Measurements from ENCODE around the gene IGLL5. TPM values are rescaled to one million over a fixed set of nuclear protein-coding genes. Genes with fewer than 3 reads are reported as not detected.

Gene IGLL5
- total and polyA plus RNA-seq, 2 donors (not counting 1 experiment from before 2014, with no cell fraction given): not detected

- no peak for DNase-seq (ENCODE audit: low read depth in 2 of 2)
- no peaks in the 10 kb centered on the region for H3K36me3 ChIP-seq (ENCODE audit: control insufficient read depth, insufficient read depth, low read length)
- no peaks in the 10 kb centered on the region for H3K27me3 ChIP-seq (ENCODE audit: control insufficient read depth, insufficient read depth, low read length)
- no peaks in the 10 kb centered on the region for H3K4me1 ChIP-seq (ENCODE audit: control insufficient read depth, extremely low read depth, insufficient read depth, low read length)
- no peaks in the 10 kb centered on the region for H3K79me2 ChIP-seq (ENCODE audit: control insufficient read depth, insufficient read depth, low read length)
- no peaks in the 10 kb centered on the region for H3K9me3 ChIP-seq (ENCODE audit: control insufficient read depth, insufficient read depth, low read depth, low read length)
- H3K9ac ChIP-seq (ENCODE audit: insufficient read depth, low read length): no peak overlapping the region
- no peaks in the 10 kb centered on the region for H4K20me1 ChIP-seq (ENCODE audit: control insufficient read depth, extremely low read depth, insufficient read depth, low read length)
- H3K4me2 ChIP-seq (ENCODE audit: extremely low read depth, insufficient read depth, low read length): no peak overlapping the region
- no peak overlapping the region for H2AFZ ChIP-seq (ENCODE audit: low read length)
- H3K4me3 ChIP-seq (replicated peaks in 1 of 4; ENCODE audit: control extremely low read depth in 1 of 4, insufficient read depth in 1 of 4, low read depth in 3 of 4, low read length in 4 of 4): no peak overlapping the region
- H3K27ac ChIP-seq (ENCODE audit: insufficient read depth, low read length): no peak overlapping the region
- TF ChIP-seq EZH2 (IDR thresholded peaks at IDR 0.05; ENCODE audit: low read length, missing control alignments): no peak
- no peak for TF ChIP-seq CTCF (conservative IDR thresholded peaks at IDR 0.05 in 1 of 2, IDR thresholded peaks at IDR 0.05 in 1 of 2; ENCODE audit: low read depth in 1 of 2, low read length in 2 of 2)
These were observed 29.3 kb downstream of the IGLL5 start for GRCh38 chr22:22916952-22917290.

GRCh38 chr22:22917377-22917776 is 29.8 kb downstream of the IGLL5 start:
- Histone ChIP-seq H3K4me3 (replicated peaks in 1 of 4; ENCODE audit: control extremely low read depth in 1 of 4, insufficient read depth in 1 of 4, low read depth in 3 of 4, low read length in 4 of 4) (no peak overlapping the region), H2AFZ (ENCODE audit: low read length) (no peak overlapping the region), H3K9me3 (ENCODE audit: control insufficient read depth, insufficient read depth, low read depth, low read length) (no peaks in the 10 kb centered on the region), H4K20me1 (ENCODE audit: control insufficient read depth, extremely low read depth, insufficient read depth, low read length) (no peaks in the 10 kb centered on the region), H3K36me3 (ENCODE audit: control insufficient read depth, insufficient read depth, low read length) (no peaks in the 10 kb centered on the region), H3K27me3 (ENCODE audit: control insufficient read depth, insufficient read depth, low read length) (no peaks in the 10 kb centered on the region), H3K79me2 (ENCODE audit: control insufficient read depth, insufficient read depth, low read length) (no peaks in the 10 kb centered on the region), H3K4me2 (ENCODE audit: extremely low read depth, insufficient read depth, low read length) (no peak overlapping the region), H3K27ac (ENCODE audit: insufficient read depth, low read length) (no peak overlapping the region), H3K9ac (ENCODE audit: insufficient read depth, low read length) (no peak overlapping the region), H3K4me1 (ENCODE audit: control insufficient read depth, extremely low read depth, insufficient read depth, low read length) (no peaks in the 10 kb centered on the region)
- TF ChIP-seq CTCF (conservative IDR thresholded peaks at IDR 0.05 in 1 of 2, IDR thresholded peaks at IDR 0.05 in 1 of 2; ENCODE audit: low read depth in 1 of 2, low read length in 2 of 2) (no peak), EZH2 (IDR thresholded peaks at IDR 0.05; ENCODE audit: low read length, missing control alignments) (no peak)
- no peak for DNase-seq (ENCODE audit: low read depth in 2 of 2)

GRCh38 chr22:22918297-22918965 is 30.8 kb downstream of the IGLL5 start:
- no peak for DNase-seq (ENCODE audit: low read depth in 2 of 2)
- Histone ChIP-seq H3K4me2 (ENCODE audit: extremely low read depth, insufficient read depth, low read length) (no peak overlapping the region), H4K20me1 (ENCODE audit: control insufficient read depth, extremely low read depth, insufficient read depth, low read length) (no peaks in the 10 kb centered on the region), H3K27me3 (ENCODE audit: control insufficient read depth, insufficient read depth, low read length) (no peaks in the 10 kb centered on the region), H3K4me1 (ENCODE audit: control insufficient read depth, extremely low read depth, insufficient read depth, low read length) (no peaks in the 10 kb centered on the region), H3K9me3 (ENCODE audit: control insufficient read depth, insufficient read depth, low read depth, low read length) (no peaks in the 10 kb centered on the region), H3K36me3 (ENCODE audit: control insufficient read depth, insufficient read depth, low read length) (no peaks in the 10 kb centered on the region), H3K27ac (ENCODE audit: insufficient read depth, low read length) (no peak overlapping the region), H3K9ac (ENCODE audit: insufficient read depth, low read length) (no peak overlapping the region), H2AFZ (ENCODE audit: low read length) (no peak overlapping the region), H3K79me2 (ENCODE audit: control insufficient read depth, insufficient read depth, low read length) (no peaks in the 10 kb centered on the region), H3K4me3 (replicated peaks in 1 of 4; ENCODE audit: control extremely low read depth in 1 of 4, insufficient read depth in 1 of 4, low read depth in 3 of 4, low read length in 4 of 4) (no peak overlapping the region)
- TF ChIP-seq EZH2 (IDR thresholded peaks at IDR 0.05; ENCODE audit: low read length, missing control alignments): no peak
- no peak for TF ChIP-seq CTCF (conservative IDR thresholded peaks at IDR 0.05 in 1 of 2, IDR thresholded peaks at IDR 0.05 in 1 of 2; ENCODE audit: low read depth in 1 of 2, low read length in 2 of 2)

Data from fibroblast of lung (primary cell).